Activated CD4-positive, alpha-beta T cell treated with anti-CD3 and anti-CD28 coated beads for 4 hours (primary cell): ENCODE data around the gene ENTR1.
A peak's percentile ranks its signal among the peaks of the same experiment; 100 is the strongest.
"Not testable (repeated sequence)": the region's sequence is repeated elsewhere in the genome, so short reads cannot be mapped to it uniquely, and the experiment has no call there.

Experiments used
- DNase-seq, 2 donors: peaks; one replicate each; pipeline ENCODE4 v3.0.0-alpha.2; 2020

Gene ENTR1

GRCh38 chr9:136438548-136439480 lies 28.4 kb upstream of the ENTR1 start:
- DNase-seq: peak; percentile 50 to 62

- DNase-seq: peak in 1 of 2 donors; percentile 13
Measured at GRCh38 chr9:136437839-136438547, 27.6 kb upstream of the ENTR1 start.

GRCh38 chr9:136437430-136437829 lies 27.0 kb upstream of the ENTR1 start:
- no peak for DNase-seq

GRCh38 chr9:136436055-136436634 lies 25.7 kb upstream of the ENTR1 start:
- no peak for DNase-seq

- no peak for DNase-seq
Measured at GRCh38 chr9:136434580-136435169, 24.3 kb upstream of the ENTR1 start.

GRCh38 chr9:136433849-136434579 lies 23.6 kb upstream of the ENTR1 start:
- no peak for DNase-seq

GRCh38 chr9:136433043-136433715 lies 22.8 kb upstream of the ENTR1 start:
- no peak for DNase-seq

- DNase-seq: no peak
Measured at GRCh38 chr9:136432591-136432990, 22.2 kb upstream of the ENTR1 start.

GRCh38 chr9:136431782-136432350 lies 21.5 kb upstream of the ENTR1 start:
- DNase-seq: no peak

GRCh38 chr9:136430588-136431234 lies 20.3 kb upstream of the ENTR1 start:
- DNase-seq: no peak

- DNase-seq: no peak
Measured at GRCh38 chr9:136429683-136430491, 19.5 kb upstream of the ENTR1 start.

- DNase-seq: no peak
Measured at GRCh38 chr9:136429075-136429628, 18.7 kb upstream of the ENTR1 start.

GRCh38 chr9:136426787-136427186 lies 16.4 kb upstream of the ENTR1 start:
- DNase-seq: no peak

GRCh38 chr9:136425367-136425766 lies 15.0 kb upstream of the ENTR1 start:
- not testable (repeated sequence) for DNase-seq

GRCh38 chr9:136424750-136425362 lies 14.4 kb upstream of the ENTR1 start:
- no peak for DNase-seq

- no peak for DNase-seq
Measured at GRCh38 chr9:136423432-136424146, 13.2 kb upstream of the ENTR1 start.

GRCh38 chr9:136422876-136423275 lies 12.5 kb upstream of the ENTR1 start:
- DNase-seq: no peak

- DNase-seq: no peak
Measured at GRCh38 chr9:136421791-136422190, 11.4 kb upstream of the ENTR1 start.

- DNase-seq: no peak
Measured at GRCh38 chr9:136419092-136419420, 8.6 kb upstream of the ENTR1 start.
